H1 (cell line): Measurements from ENCODE around the gene RPS6KA2. TPM values are rescaled to one million over a fixed set of nuclear protein-coding genes. Genes with fewer than 3 reads are reported as not detected.

Source experiments
- CTCF ChIA-PET: fragments of 300-600 bp; sonication (Branson Sonifier 250); formaldehyde crosslinking; loops from one replicate; lab custom pipeline; 2021; ENCODE audit not compliant: partially characterized antibody; lab: Charles Lee
- POLR2A ChIA-PET: fragments of 300-600 bp; sonication (Branson Sonifier 250); formaldehyde crosslinking; loops from one replicate; lab custom pipeline; 2021; ENCODE audit warnings: inconsistent platforms; ENCODE audit not compliant: partially characterized antibody; lab: Charles Lee
- DNase-seq, 2 experiments: peaks; one replicate each; pipeline versions ENCODE4 v3.0.0 to v3.0.0-alpha.2; 2010 to 2022; ENCODE audit warnings: low spot score in 2 of 2, low read depth in 1 of 2, mixed read lengths in 1 of 2
- FAIRE-seq: peaks from 2 replicates; lab custom pipeline; 2011; peaks lifted over from hg19 to GRCh38; lab: Jason Lieb, UNC
- H2AFZ ChIP-seq: 2 replicates; pipeline ENCODE4 v1.8.1; 2012; ENCODE audit warnings: low read length, inconsistent platforms
- H2AK5ac ChIP-seq: 2 replicates; pipeline ENCODE4 v1.6.1; 2013; ENCODE audit warnings: low read depth, low read length
- H2BK120ac ChIP-seq: replicated peaks from 2 replicates; pipeline ENCODE3; 2013; ENCODE audit warnings: low read depth, low read length, inconsistent platforms
- H2BK12ac ChIP-seq: 2 replicates; pipeline ENCODE4 v1.6.1; 2013; ENCODE audit warnings: low read depth, low read length
- H2BK15ac ChIP-seq: 2 replicates; pipeline ENCODE4 v1.6.1; 2013; ENCODE audit warnings: low read length
- H2BK20ac ChIP-seq: 2 replicates; pipeline ENCODE4 v1.6.1; 2013; ENCODE audit warnings: low read length
- H2BK5ac ChIP-seq: 2 replicates; pipeline ENCODE4 v1.6.1; 2013; ENCODE audit warnings: low read depth, low read length
- H3K14ac ChIP-seq: 2 replicates; pipeline ENCODE4 v1.6.1; 2013; ENCODE audit warnings: inconsistent platforms; ENCODE audit not compliant: insufficient read length
- H3K18ac ChIP-seq: 2 replicates; pipeline ENCODE4 v1.6.1; 2013; ENCODE audit warnings: low read length; ENCODE audit errors: extremely low read depth
- H3K23ac ChIP-seq: 2 replicates; pipeline ENCODE4 v1.6.1; 2013; ENCODE audit warnings: inconsistent platforms; ENCODE audit not compliant: insufficient read length
- H3K23me2 ChIP-seq: 2 replicates; pipeline ENCODE4 v1.6.1; 2013; ENCODE audit warnings: low read depth, low read length
- H3K27ac ChIP-seq: 2 replicates; pipeline ENCODE4 v1.6.1; 2011; ENCODE audit warnings: low read depth, low read length, inconsistent platforms
- H3K27me3 ChIP-seq, 4 experiments: replicated peaks in 1 of 4; 1 replicate in 1 of 4; 2 replicates in 3 of 4; pipeline versions ENCODE4 v1.6.1 to v1.8.1; 2011 to 2013; ENCODE audit warnings: low read length in 3 of 4, mild to moderate bottlenecking in 3 of 4, inconsistent platforms in 2 of 4, mixed read lengths in 2 of 4, moderate library complexity in 1 of 4; ENCODE audit not compliant: control insufficient read depth in 3 of 4, insufficient read depth in 3 of 4; ENCODE audit errors: extremely low read depth in 1 of 4
- H3K36me3 ChIP-seq, 4 experiments: 2 replicates each; pipeline versions ENCODE4 v1.6.1 to v1.8.1; 2011 to 2013; ENCODE audit warnings: mild to moderate bottlenecking in 4 of 4, low read length in 3 of 4, moderate library complexity in 2 of 4, control low read depth in 1 of 4, inconsistent platforms in 1 of 4; ENCODE audit not compliant: insufficient read depth in 4 of 4, control insufficient read depth in 2 of 4
- H3K4ac ChIP-seq: replicated peaks from 2 replicates; pipeline ENCODE3; 2013; ENCODE audit warnings: low read length, low read depth, mixed read lengths, inconsistent platforms; ENCODE audit not compliant: insufficient read length
- H3K4me1 ChIP-seq, 4 experiments: replicated peaks in 1 of 4; 1 replicate in 1 of 4; 2 replicates in 3 of 4; pipeline versions ENCODE4 v1.6.1 to v1.8.1; 2011 to 2013; ENCODE audit warnings: low read length in 3 of 4, inconsistent platforms in 2 of 4, mixed read lengths in 1 of 4; ENCODE audit not compliant: insufficient read depth in 4 of 4, control insufficient read depth in 3 of 4
- H3K4me2 ChIP-seq, 2 experiments: 2 replicates each; pipeline versions ENCODE4 v1.6.1 to v1.8.1; 2011 to 2013; ENCODE audit warnings: low read depth in 2 of 2, low read length in 2 of 2, control low read depth in 1 of 2, inconsistent platforms in 1 of 2, mild to moderate bottlenecking in 1 of 2; ENCODE audit not compliant: insufficient read depth in 1 of 2
- H3K4me3 ChIP-seq, 4 experiments: fragments of 200-600, 300-600 bp in 1 of 4; sonication (generic), shearing (Covaris generic), sonication (Bioruptor Twin) in 1 of 4; 2 replicates each; pipeline versions ENCODE4 v1.5.1 to v1.8.1; 2011 to 2016; ENCODE audit warnings: low read length in 4 of 4, low read depth in 3 of 4, control low read depth in 2 of 4, inconsistent platforms in 2 of 4, mild to moderate bottlenecking in 2 of 4, mixed read lengths in 1 of 4, moderate library complexity in 1 of 4; ENCODE audit not compliant: insufficient read depth in 2 of 4; ENCODE audit errors: extremely low read depth in 1 of 4
- H3K56ac ChIP-seq: replicated peaks from 2 replicates; pipeline ENCODE3; 2013; ENCODE audit warnings: low read depth, mild to moderate bottlenecking, mixed read lengths, low read length, inconsistent platforms; ENCODE audit not compliant: insufficient read length
- H3K79me1 ChIP-seq: 2 replicates; pipeline ENCODE4 v1.6.1; 2013; ENCODE audit warnings: low read depth, low read length, control low read depth
- H3K79me2 ChIP-seq, 2 experiments: 2 replicates each; pipeline versions ENCODE4 v1.6.1 to v1.8.1; 2012 to 2013; ENCODE audit warnings: low read length in 2 of 2, mild to moderate bottlenecking in 2 of 2, inconsistent platforms in 1 of 2; ENCODE audit not compliant: insufficient read depth in 2 of 2, control insufficient read depth in 1 of 2
- H3K9ac ChIP-seq, 4 experiments: replicated peaks in 1 of 4; 1 replicate in 1 of 4; 2 replicates in 3 of 4; pipeline versions ENCODE4 v1.6.1 to v1.8.1; 2011 to 2013; ENCODE audit warnings: low read depth in 3 of 4, low read length in 3 of 4, control low read depth in 2 of 4, mild to moderate bottlenecking in 2 of 4, moderate library complexity in 2 of 4, inconsistent platforms in 1 of 4; ENCODE audit errors: extremely low read depth in 1 of 4
- H3K9me3 ChIP-seq, 2 experiments: 2 replicates each; pipeline versions ENCODE4 v1.6.1 to v1.8.1; 2012 to 2013; ENCODE audit warnings: mild to moderate bottlenecking in 2 of 2, moderate library complexity in 2 of 2, control low read depth in 1 of 2, inconsistent platforms in 1 of 2, low read depth in 1 of 2, low read length in 1 of 2, mixed read lengths in 1 of 2; ENCODE audit not compliant: insufficient read depth in 2 of 2
- H4K20me1 ChIP-seq, 2 experiments: replicated peaks in 1 of 2; 2 replicates each; pipeline versions ENCODE3 to v1.8.1; 2011 to 2013; ENCODE audit warnings: inconsistent platforms in 2 of 2, low read length in 2 of 2, mild to moderate bottlenecking in 1 of 2; ENCODE audit not compliant: insufficient read depth in 2 of 2, control insufficient read depth in 1 of 2
- H4K5ac ChIP-seq: 2 replicates; pipeline ENCODE4 v1.6.1; 2013; ENCODE audit warnings: low read length, low read depth, mixed read lengths, inconsistent platforms; ENCODE audit not compliant: insufficient read length
- H4K8ac ChIP-seq: 2 replicates; pipeline ENCODE4 v1.8.0; 2013; ENCODE audit warnings: mild to moderate bottlenecking, moderate library complexity, low read length, inconsistent platforms; ENCODE audit not compliant: insufficient read depth; ENCODE audit errors: extremely low read depth
- H4K91ac ChIP-seq: replicated peaks from 2 replicates; pipeline ENCODE3; 2013; ENCODE audit warnings: low read length, mixed read lengths, inconsistent platforms; ENCODE audit not compliant: insufficient read length
- CBX5 ChIP-seq: fragments of 300-800, 300-1000 bp; sonication (generic); IDR thresholded peaks from 2 replicates; pipeline ENCODE4 v1.7.1; 2016; ENCODE audit warnings: antibody characterized with exemption, low read length, low read depth
- CTBP2 ChIP-seq: IDR thresholded peaks from 2 replicates; pipeline ENCODE4 v1.7.0; 2011; ENCODE audit warnings: borderline replicate concordance, mild to moderate bottlenecking, moderate library complexity, mixed read lengths, low read length; ENCODE audit not compliant: insufficient read depth, insufficient read length
- GABPA ChIP-seq: IDR thresholded peaks from 2 replicates; pipeline ENCODE4 v1.6.1; 2011; ENCODE audit warnings: mild to moderate bottlenecking, low read length, moderate library complexity, borderline replicate concordance; ENCODE audit not compliant: insufficient read depth
- KDM4A ChIP-seq: IDR thresholded peaks from one replicate; pipeline ENCODE4 v1.7.1; 2012; ENCODE audit warnings: low read depth, mild to moderate bottlenecking, moderate library complexity, low read length, inconsistent platforms; ENCODE audit not compliant: severe bottlenecking
- KDM5A ChIP-seq: fragments of 200-600 bp; IDR thresholded peaks from 2 replicates; pipeline ENCODE4 v1.7.1; 2012; ENCODE audit warnings: mild to moderate bottlenecking, low read length, inconsistent platforms, mixed read lengths
- TBP ChIP-seq: IDR thresholded peaks from 2 replicates; pipeline ENCODE4 v1.6.1; 2011; ENCODE audit warnings: low read depth, low read length, improper control_type of control experiment
- WGBS, 2 experiments: shearing (Covaris generic) in 1 of 2; methylation state at CpG; one replicate each; pipeline versions ENCODE4 v1.1.6 to v1.1.7; 2013 to 2015; ENCODE audit warnings: low lambda C conversion rate in 2 of 2, mixed read lengths in 2 of 2, inconsistent platforms in 1 of 2, low coverage in 1 of 2, missing lambda C conversion rate in 1 of 2; ENCODE audit not compliant: insufficient replicate concordance in 2 of 2, insufficient coverage in 1 of 2, insufficient read length in 1 of 2; ENCODE audit errors: extremely low coverage in 1 of 2, missing lambda C conversion rate in 1 of 2; 5-methylcytosine and 5-hydroxymethylcytosine counted together
- polyA plus RNA-seq, 7 experiments: library from polyadenylated mRNA; depleted of rRNA in 3 of 7; stranded (reverse) in 5 of 7; unstranded in 2 of 7; fragments of >200 nt in 5 of 7; fragments of 200-250 nt in 2 of 7; gene quantifications; 1 replicate in 5 of 7; 2 replicates in 1 of 7; 4 replicates in 1 of 7; pipeline versions ENCODE4 v1.2.1 to v1.2.3, GENCODE V29; 2011 to 2013; ENCODE audit warnings: missing spikeins in 2 of 7, mixed read lengths in 2 of 7
- total RNA-seq: library from RNA; stranded (reverse); fragmentation: NEBNext Ultra II Directional; extraction: Animal tissue kit (Norgen Biotek cat#: 25700); gene quantifications from 2 replicates; pipeline ENCODE4 v1.2.1, GENCODE V29; 2021

RPS6KA2 gene
- total and polyA plus RNA-seq, 2 of the 8 experiments (the other 6 are each of a cell fraction or from before 2014, with no cell fraction given): 8.8 to 25.7 TPM

DNA sequence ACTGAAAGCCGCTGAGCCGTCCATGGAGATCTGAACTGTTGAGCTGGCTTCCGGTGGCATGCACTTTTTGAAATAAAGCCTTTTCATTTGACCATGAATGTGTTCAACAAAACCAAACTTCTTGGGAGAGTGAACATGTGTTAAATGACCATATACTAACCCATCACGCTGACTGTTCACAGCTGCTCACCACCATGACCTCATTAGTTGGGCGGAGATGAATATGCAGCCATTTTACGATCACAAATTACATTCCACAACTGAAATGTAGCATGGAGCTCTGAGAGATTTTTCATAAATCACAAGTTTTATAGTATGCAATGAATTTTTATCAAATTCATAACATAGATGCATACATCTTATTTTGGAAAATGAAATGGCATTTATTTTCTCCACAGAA lies 44.8 kb downstream of the RPS6KA2 start:
- WGBS, 2 experiments: 94% methylated on average over 6 of the region's 6 CpGs; no CpG with 5 or more reads in 1 of the 2 experiments
- H2BK120ac ChIP-seq: no peak overlapping the region
- ChIA-PET POLR2A (no interaction called here), CTCF (interaction anchor here (1.0 to 2.8 kb wide), 2 partner anchors 9 to 48 kb away, joined by 3 to 13 read pairs; no protein-coding TSS in a partner anchor)
- no peak overlapping the region for H4K5ac ChIP-seq
- peaks cover 0 to 1% of the 10 kb centered on the region in 2 experiments for H4K20me1 ChIP-seq
- H3K9me3 ChIP-seq: peaks cover 0 to 1% of the 10 kb centered on the region in 2 experiments; a peak in 1 of 4 replicates
- no peaks in the 10 kb centered on the region for H3K27me3 ChIP-seq
- peaks cover 0 to 15% of the 10 kb centered on the region in 2 experiments; a peak in 2 of 4 replicates for H3K79me2 ChIP-seq
- no peak overlapping the region for H2BK15ac ChIP-seq
- DNase-seq (no peak), FAIRE-seq (no peak)
- no peak overlapping the region for H3K4me3 ChIP-seq
- peaks cover 0 to 3% (median 0%) of the 10 kb centered on the region in 4 experiments; a peak in 1 of 7 replicates for H3K4me1 ChIP-seq
- H3K27ac ChIP-seq: no peak overlapping the region
- peaks cover 3% of the 10 kb centered on the region; the same call in 1 of the 2 replicates for H3K79me1 ChIP-seq
- no peak overlapping the region for H3K9ac ChIP-seq
- no peak overlapping the region for H2BK12ac ChIP-seq
- no peak overlapping the region for H3K23ac ChIP-seq
- no peak overlapping the region for H2AK5ac ChIP-seq
- H3K4ac ChIP-seq: no peak overlapping the region
- H3K56ac ChIP-seq: no peak overlapping the region
- no peak overlapping the region for H3K4me2 ChIP-seq
- peak overlapping the region; percentile 11; the same call in 1 of the 2 replicates for H3K18ac ChIP-seq
- H4K8ac ChIP-seq: no peak overlapping the region
- H2AFZ ChIP-seq: no peak overlapping the region
- no peak overlapping the region for H3K14ac ChIP-seq
- H2BK5ac ChIP-seq: no peak overlapping the region
- peaks cover 0 to under 1% (median 0%) of the 10 kb centered on the region in 4 experiments; a peak in 1 of 8 replicates for H3K36me3 ChIP-seq
- H3K23me2 ChIP-seq: no peaks in the 10 kb centered on the region
- no peak overlapping the region for H4K91ac ChIP-seq
- H2BK20ac ChIP-seq: no peak overlapping the region
- no peak for TF ChIP-seq CTBP2
- no peak for TF ChIP-seq KDM4A
- no peak for TF ChIP-seq GABPA
- no peak for TF ChIP-seq TBP
- no peak for TF ChIP-seq CBX5
- TF ChIP-seq KDM5A: no peak
